ENCODE measurements around the gene SNAI3.
A peak's percentile ranks its signal among the peaks of the same experiment; 100 is the strongest.
"Not testable (repeated sequence)": the region's sequence is repeated elsewhere in the genome, so short reads cannot be mapped to it uniquely, and the experiment has no call there.

Gene SNAI3

GRCh38 chr16:88690341-88691128, 4.2 kb upstream of the SNAI3 start:
- peak in 1 of 4 experiments; percentile 45 for DNase-seq

GRCh38 chr16:88688013-88688778, 1.9 kb upstream of the SNAI3 start:
- DNase-seq = no peak

- DNase-seq = no peak
Observed at GRCh38 chr16:88687676-88688012, 1.3 kb upstream of the SNAI3 start.

- DNase-seq = no peak
Observed at GRCh38 chr16:88687254-88687576, 908 bp upstream of the SNAI3 start.

GRCh38 chr16:88686062-88686438, 257 bp downstream of the SNAI3 start:
- DNase-seq = peak; percentile 36 to 71 (median 51)

GRCh38 chr16:88685156-88686061, 898 bp downstream of the SNAI3 start:
- peak; percentile 72 to 87 (median 82) for DNase-seq

- DNase-seq = peak in 1 of 4 experiments; percentile 37
Observed at GRCh38 chr16:88684569-88685155, 1.6 kb downstream of the SNAI3 start.

- DNase-seq = peak; percentile 91 to 97 (median 96)
Observed at GRCh38 chr16:88681709-88682451, 4.4 kb downstream of the SNAI3 start.

- DNase-seq = peak in 1 of 4 experiments; percentile 43
Observed at GRCh38 chr16:88681084-88681680, 5.1 kb downstream of the SNAI3 start.

GRCh38 chr16:88680554-88681083, 5.7 kb downstream of the SNAI3 start:
- no peak for DNase-seq

GRCh38 chr16:88678224-88678979, 7.9 kb downstream of the SNAI3 start:
- DNase-seq = no peak

GRCh38 chr16:88677721-88678120, 8.6 kb downstream of the SNAI3 start:
- no peak for DNase-seq

GRCh38 chr16:88676502-88677242, 9.6 kb downstream of the SNAI3 start:
- no peak for DNase-seq

- no peak for DNase-seq
Observed at GRCh38 chr16:88673716-88674379, 12.5 kb downstream of the SNAI3 start.

- peak in 1 of 4 experiments; percentile 43 for DNase-seq
Observed at GRCh38 chr16:88672776-88673175, 13.5 kb downstream of the SNAI3 start.

GRCh38 chr16:88671806-88672205, 14.5 kb downstream of the SNAI3 start:
- no peak for DNase-seq

- no peak for DNase-seq
Observed at GRCh38 chr16:88669980-88670379, 16.3 kb downstream of the SNAI3 start.

GRCh38 chr16:88669493-88669892, 16.8 kb downstream of the SNAI3 start:
- DNase-seq = not testable (repeated sequence)

GRCh38 chr16:88667461-88667860, 18.8 kb downstream of the SNAI3 start:
- no peak for DNase-seq
